ENCODE measurements around the gene NTRK2. TPM values are rescaled to one million over a fixed set of nuclear protein-coding genes. Genes with fewer than 3 reads are reported as not detected.

NTRK2 gene
- polyA plus RNA-seq, 1 donor, result 17.6 TPM

DNA sequence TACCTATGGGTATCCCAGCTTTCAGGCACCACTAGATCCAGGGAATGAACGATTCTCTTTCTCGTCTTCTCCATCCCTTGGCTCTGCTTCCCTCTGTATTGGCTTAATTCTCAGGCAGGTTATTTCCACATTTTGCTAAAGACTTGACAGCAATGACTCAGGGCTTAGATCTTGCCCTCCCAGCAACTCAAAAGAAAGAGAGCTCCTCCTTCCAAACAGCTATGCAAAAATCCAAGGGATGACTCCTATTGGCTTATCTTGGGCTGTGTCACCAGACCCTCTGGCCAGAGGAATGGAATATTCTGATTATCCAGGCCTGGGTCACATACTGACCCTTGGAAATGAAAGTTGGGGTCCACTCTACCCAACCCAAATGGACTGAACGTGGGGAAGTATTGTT is 270.2 kb downstream of the NTRK2 start:
- no peak for DNase-seq (ENCODE audit: low read depth)

DNA sequence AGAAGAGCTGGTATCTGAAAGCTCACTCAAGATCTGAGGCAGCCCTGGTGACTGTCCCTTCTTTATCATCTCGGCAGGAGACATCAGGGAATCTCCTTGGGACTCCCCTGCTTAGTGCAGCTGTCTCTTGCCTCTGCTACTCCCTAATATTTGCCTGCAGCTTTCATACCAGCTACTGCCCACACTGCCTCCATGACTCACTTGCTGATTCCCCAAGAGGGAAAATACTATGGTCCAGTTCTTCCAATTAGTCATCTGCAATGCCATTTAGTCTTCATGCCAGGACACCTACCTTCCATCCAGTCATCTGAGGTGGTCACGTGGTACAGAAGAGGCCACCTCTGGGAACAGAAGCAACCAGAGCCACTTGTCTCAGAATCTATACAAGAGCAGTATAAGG is 270.8 kb downstream of the NTRK2 start:
- DNase-seq (ENCODE audit: low read depth), result no peak

DNA sequence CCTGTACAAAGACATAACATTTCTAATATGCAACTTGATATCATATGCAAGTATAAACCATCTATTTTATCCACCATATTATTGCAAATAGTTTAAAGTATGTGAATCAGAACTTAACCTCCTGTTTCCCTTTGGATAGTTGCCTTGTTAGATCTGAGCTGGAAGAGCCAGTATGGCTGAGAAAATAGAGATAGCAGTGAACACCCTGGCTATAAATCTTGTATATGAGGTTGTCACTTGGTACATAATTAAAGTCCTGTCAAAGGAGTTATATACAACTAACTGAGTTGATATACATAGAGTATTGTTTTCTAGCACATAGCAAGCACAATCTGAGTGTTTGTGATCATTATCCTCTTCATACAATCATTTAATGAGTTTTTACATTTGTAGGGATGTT is 272.3 kb downstream of the NTRK2 start:
- no peak for DNase-seq (ENCODE audit: low read depth)

DNA sequence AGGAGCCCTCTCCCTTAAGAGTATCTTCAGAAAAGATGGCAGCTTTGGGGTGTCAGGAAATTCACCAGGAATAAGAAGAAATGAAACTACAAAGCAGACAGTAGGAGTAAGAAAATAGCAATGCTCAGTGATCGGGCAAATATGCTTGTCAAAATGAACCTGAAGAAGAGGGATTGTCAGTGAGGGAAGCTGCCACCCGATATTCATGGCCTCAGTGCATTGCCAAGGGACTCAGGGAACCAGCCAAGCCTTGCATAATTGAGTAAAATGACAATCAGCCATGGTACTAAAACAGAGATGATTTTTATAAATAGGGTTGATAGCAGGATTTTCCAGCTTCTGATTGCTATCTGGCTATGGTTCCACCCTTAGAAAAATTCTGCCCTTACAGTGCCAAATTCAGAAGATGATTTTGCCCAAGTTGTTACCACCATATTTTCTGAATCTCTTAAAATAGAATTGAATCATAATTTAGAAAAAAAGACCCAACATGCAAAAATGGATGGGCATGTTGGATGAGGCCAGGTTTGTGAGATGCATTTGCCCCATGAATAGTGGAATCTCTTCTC is 274.0 kb downstream of the NTRK2 start:
- no peak for DNase-seq (ENCODE audit: low read depth)

DNA sequence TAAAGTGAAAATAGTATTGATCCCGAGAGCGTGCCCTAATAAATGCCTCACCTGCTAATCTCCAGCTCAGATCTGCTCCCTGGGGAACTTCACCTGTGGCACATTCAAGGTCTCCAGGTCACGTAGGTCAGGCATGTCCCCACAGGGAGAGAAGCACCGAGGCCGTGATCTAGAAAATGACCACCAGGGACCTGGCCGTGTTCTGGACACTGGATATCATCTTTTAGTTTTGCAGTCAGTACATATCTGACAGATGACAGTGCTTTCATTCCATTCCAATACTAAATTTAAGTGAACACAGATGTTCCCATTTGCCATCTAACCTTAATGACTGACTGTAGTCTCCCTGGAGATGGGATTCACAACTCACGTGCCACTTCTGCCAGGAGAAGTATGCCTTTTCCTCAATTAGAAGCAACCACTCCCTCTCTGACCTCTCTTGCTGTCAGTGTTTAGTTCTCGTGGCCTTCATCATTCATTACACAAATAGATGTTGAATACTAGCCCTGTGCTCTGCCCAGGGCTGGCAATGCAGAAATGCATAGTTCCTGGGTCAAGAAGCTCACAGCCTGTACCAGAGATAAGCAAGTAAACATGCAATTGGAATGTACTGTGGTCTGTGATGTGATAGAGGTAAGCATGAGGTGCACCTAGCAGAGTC is 276.5 kb downstream of the NTRK2 start:
- DNase-seq (ENCODE audit: low read depth), result no peak

DNA sequence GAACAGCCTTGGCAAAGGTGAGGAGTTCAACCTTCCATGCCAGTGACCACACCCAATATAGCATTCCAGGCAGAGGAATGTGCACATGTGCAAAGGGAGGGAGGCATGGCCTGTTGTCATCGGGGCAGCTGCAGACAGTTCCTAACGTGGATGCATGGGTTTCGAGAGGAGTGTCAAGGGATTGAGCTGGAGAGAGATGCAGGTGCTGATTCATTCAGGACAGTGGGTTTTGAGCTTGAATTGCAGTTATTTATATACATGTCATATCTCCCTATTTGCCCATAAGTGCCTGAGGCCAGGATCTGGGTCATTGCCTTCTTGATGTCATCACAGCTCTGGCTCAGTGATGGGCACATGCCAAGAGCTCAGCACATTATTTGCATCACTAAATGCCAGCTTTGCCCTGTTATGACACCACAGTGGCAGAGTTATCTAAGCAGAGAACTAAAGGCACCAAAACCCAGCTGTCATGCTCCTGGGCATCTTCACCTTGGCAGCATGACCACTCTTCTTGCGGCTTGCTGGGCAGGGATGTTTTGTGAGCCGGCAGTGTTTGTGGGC is 278.0 kb downstream of the NTRK2 start:
- no peak for DNase-seq (ENCODE audit: low read depth)

DNA sequence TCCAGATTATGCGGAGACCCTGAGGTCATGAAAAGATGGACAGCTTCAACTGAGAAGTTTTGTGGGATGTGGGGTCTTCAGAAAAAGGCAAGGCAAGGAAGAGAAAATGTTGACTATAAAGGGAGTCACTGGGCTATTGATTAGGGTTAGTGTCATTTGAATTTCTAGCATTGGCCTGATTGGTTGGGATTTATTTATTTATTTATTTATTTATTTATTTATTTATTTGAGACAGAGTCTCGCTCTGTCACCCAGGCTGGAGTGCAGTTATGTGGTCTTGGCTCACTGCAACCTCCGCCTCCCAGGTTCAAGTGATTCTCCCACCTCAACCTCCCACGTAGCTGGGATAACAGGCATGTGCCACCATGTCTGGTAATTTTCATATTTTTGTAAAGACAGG is 279.7 kb downstream of the NTRK2 start:
- no peak for DNase-seq (ENCODE audit: low read depth)

DNA sequence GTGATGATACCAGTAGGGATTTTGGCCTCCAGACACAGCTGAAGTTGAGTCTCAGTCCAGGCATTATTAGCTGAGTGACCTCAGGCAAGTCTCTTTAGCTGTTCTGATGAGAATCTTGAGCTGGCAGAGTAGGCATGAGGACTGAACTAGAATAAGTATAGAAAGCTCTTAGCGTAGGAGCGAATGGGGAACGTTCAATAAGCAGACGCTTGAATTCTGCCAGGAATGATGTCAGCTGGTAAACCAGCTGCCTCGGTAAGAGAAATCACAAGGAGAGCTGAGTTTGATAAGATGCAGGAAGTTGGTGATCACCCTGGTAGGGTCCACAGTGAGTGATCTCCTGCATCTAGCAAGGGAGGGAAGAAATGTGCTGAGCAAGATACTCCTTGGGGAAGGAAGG is 280.4 kb downstream of the NTRK2 start:
- DNase-seq (ENCODE audit: low read depth), result no peak

DNA sequence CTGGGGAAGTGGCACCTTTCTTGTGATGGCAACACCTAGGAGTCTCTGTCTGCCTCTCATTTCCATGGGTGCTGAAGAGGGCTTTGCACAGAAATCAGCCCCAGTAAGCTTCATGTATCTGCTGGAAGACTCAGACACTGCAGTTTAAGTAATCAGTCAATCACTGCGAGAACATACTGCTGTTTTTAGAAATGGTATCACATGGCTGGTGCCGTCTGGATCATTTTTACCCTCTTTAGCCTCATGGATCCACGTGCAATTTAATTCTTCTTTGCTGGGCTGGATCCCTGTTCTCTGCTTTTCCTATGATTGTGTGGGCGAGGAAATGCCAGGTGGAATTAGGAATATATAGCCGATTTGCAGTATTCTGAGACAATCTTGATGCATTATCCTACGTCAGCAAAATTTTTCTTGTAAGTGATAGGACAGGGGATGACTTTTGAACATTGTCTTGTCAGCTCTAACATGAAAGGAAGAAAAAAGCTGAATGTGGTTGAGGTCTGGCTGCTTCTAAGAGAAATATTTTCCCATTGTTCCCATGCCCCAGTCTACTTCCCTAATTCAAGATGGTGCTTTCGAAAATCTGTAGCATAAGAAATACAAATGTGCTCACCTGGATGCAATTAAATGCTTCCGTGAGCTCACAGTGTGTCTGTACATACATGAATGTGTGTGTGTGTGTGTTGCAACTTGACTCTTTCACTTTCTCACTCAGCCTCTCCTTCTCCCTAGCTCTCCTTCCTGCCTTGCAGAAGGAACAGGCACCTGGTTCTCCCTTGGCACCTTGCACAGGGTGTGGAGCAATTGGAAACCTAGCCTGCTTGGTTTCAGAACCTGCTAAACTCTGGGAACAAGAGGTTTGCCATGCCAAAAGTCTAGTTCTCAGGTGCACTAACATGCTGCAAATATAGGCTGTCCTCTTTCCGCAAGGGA is 281.6 kb downstream of the NTRK2 start:
- DNase-seq (ENCODE audit: low read depth), result no peak

DNA sequence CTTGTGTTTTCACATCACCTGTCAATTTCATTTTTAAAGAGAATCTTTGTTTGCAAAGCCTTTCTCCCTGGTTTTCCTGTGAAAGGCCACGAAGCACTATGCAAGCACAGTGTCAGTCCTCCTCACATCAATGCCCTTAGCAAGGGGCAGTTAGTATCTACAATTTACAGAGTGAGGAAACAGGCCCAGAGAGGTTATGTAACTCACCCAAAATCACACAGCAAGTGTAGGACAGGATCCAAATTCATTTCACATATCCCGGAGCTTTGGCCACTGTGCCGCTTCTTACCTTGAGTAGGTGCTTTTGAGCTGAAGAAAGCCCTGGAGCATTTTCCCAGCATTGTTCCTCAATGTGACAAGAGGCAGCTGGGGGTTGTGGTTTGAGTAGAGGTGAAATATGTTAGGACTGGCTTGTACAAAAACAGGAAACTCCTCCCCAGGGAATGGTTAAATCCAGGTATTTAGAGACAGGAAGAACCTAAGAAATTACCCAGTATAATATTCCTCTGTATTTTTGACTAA is 283.8 kb downstream of the NTRK2 start:
- no peak for DNase-seq (ENCODE audit: low read depth)

DNA sequence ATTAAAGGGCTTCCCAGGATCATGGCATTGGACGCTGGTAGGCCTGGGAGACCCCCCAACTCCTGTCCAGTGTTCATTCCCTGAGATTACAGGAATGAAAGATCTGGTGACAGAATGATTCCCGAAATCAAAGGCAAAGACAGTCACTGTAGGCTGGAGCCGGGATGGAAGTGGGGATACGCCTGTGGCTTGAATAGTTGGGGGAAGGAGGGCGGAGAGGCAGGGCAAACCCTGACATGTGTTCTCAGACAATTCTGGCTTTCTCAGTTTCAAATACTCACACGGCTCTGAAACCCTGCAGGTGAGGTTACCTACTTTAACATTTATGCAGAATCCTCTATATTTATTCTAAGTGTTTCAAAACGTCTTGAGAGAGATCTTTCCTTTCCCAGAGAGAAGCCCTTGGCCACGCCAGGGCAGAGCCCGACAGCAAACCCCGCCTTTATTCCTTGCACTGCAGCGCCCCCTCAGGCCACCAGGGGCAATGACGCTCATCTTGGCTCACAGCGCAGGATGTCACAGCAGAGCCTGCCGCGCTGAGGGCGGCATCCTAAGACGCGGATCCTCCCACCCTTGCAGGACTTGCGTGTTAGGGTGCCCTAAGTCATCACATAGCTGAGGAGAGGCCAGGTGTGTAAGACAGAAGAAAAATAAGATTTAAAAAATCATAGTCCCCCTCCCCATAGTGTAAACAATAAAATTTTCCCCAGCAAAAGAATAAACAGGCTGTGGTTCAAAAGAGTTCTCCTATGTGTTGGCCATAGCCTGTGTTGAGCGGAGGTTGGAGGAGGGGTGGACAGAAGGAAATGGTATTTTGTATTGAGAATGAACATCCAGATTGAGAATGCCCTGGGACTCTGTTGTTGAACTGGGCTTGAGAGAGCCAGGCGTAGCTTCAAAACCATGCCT is 284.5 kb downstream of the NTRK2 start:
- peak; percentile 50 for DNase-seq (ENCODE audit: low read depth)

DNA sequence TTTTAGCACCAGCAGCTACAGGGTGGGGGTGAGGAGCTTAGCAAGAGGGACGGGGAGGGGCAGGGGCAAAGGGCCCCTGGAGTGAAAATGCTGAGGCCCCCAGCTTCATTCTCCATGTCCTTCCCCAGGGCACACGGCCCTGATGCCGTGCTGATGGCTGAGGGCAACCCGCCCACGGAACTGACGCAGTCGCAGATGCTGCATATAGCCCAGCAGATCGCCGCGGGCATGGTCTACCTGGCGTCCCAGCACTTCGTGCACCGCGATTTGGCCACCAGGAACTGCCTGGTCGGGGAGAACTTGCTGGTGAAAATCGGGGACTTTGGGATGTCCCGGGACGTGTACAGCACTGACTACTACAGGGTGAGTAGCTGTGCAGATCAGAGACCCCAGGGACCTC is 285.6 kb downstream of the NTRK2 start:
- no peak for DNase-seq (ENCODE audit: low read depth)

DNA sequence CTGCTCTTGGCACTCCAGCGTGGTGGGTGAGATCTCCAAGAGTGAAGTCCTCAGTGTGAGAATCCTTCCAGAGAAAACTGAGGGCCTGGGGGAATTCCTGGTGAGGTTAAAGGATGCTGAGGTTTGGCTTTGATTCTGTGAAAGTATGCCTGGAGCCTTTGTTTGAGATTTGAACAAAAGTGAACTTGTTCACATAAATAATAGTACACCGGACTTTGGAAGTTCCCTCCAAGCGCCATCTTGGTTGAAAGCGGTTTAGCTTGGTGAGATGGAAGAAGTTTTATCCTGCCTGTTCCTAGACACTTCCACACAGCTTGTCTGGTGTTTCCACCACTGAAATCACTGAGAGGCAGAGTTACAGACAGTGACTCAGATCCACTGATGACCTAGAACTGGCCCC is 286.4 kb downstream of the NTRK2 start:
- DNase-seq (ENCODE audit: low read depth), result no peak

DNA sequence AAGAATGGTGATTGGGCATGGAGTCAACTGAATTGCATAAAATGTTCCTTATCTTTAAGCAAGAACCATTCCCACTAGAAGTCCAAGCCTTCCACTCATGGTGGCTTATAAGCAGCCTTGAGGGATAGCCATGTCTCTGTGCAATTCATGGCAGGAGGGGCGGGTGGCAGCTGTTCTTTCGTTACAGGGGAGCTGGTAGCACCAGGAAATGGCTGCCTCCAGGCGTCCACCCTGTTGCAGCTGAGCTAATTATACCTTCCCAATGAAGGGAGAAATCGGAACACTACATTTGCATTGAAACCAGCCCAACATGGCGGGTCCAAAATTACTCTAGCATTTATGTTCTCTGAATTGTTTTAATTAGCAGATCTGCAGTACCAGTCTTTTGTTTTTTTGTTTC is 289.8 kb downstream of the NTRK2 start:
- no peak for DNase-seq (ENCODE audit: low read depth)

DNA sequence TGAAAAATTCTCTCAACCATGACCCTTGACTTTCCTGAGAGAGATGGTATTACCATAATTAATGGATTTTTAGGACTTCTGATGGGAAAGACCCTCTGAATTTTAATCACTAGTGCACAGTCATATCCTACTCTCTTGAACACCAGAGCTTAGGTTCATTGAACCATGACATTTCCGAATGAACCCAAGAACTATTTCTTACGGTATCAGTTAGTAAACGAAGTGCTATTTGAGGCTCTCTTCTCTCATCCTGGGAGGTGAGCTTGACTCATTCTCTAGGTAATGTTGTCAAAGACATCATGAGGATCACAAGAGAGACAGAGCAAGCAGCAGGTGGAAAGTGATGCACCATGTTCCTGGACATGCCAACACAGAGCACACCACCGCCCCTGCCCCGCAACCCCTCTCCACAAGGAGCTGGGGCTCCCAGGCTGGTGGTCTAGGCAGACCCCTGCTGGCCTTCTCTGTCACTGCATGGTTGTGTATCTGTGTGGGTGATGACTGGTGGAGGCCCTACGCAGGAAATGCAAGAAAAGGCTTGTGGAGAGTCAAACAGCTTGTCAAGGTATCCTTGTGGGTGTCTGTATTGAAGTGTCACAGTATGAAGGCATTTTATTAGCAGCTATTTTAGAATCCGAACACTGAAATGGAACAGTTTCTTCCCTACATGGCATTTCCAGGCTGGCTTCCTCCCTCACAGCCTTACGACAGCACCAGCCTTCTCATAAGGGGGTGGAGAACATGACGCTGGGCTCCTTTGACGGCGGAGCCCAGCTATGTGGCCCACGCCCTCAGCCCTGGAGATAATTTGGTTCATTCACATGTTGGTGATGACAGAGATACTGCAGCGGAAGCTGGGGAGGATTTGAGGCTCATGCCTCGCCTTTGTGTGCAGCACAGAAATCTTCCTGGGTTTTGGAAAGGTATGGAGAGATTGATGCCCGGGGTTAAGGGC is 297.6 kb downstream of the NTRK2 start:
- DNase-seq (ENCODE audit: low read depth), result no peak

DNA sequence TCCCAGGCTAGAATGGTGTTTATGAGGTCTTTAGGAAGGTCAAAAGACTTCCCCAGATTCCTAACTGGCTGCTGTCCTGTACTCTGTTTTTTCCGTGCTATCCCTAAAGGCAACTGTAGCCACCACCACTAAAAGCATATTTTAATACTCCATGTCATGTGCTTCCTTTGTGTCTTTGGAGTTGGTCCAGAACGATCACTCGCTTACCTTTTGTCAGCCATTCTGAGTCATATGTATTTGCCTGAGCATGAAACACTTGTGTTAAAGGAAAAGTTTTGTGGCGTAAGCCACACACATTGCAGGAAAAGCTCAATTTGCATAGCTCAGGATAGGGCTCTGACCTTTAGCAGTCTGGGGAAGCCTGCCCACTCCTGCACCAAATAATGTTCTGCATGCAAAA is 299.6 kb downstream of the NTRK2 start:
- no peak for DNase-seq (ENCODE audit: low read depth)

DNA sequence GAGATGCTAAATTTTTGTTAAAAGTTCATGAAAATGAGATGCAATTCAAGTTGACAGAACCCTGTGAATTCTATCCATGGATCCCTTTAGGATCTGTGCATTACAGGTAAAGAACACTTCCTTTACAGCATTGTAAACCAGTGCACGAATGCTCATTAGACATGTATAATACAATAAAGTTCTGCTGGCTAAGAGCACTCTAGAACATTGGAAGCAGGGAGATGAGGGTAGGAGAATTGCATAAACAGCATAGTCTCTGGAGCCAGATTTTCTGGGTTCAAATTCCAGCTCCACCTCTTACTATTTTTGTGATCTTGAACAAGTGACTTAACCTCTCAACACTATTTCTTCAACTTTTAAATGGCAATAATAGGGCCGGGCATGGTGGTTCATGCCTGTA is 300.2 kb downstream of the NTRK2 start:
- no peak for DNase-seq (ENCODE audit: low read depth)

DNA sequence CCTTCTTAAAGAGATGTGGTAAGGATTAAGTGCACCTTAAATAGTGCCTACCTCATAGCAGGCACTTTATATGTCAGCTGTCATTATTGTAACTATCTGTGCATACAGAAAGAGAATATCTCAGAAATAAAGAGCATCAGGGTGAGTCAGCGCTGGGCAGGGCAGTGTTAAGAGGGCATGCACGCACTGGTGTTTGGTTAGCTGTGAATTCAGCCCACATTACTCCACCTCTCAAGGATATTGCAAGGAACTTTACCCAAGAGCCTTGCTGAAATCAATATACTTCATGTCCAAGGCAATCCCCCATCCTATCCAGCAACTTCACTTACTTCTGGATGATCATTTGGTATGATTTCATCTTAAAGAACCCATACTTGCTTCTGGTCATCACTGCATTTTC is 300.9 kb downstream of the NTRK2 start:
- no peak for DNase-seq (ENCODE audit: low read depth)

DNA sequence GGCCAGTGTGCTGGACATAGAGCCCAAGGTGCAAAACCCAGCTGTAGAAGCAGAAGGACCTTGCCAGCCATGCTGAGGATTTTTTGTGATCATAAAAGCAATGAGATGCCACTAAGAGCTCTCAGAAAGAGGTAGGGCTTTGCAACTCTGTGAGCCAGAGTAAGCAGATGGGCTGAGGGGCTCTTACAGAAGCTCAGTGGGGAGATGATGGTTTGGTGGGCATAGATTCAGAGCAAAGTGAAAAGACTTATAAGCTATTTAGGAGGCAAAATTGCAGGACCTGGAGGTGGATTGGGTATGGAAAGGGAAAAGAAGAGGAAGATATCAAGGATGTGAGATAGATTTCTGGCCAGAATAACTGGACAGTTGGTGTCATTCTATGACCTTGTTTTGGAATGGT is 302.0 kb downstream of the NTRK2 start:
- no peak for DNase-seq (ENCODE audit: low read depth)

DNA sequence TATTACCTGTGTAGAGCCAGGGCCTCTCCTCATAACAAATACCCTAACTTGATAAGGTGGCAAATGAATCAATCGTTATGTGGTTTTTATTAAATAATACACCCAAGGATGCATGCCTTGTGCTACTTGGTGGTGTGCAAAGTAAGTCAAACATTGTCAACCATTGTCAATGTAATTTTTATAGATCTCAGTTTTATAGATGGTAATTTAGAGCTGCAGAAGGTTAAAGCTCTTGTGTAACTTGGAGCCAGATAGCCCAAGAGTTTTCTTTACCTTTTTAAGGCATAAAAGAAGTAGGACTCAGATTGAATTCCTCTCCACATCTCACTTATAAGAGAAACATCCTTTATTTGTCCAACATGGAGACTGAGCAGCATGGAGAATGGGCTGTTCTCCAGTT is 304.7 kb downstream of the NTRK2 start:
- DNase-seq (ENCODE audit: low read depth), result no peak
